Hepatocyte (in vitro differentiated cells): ENCODE measurements around the gene D2HGDH.

ENCODE experiments used
- CTCF ChIP-seq: fragments of 200-600 bp; sonication (generic); IDR thresholded peaks from 2 replicates; pipeline ENCODE4 v1.5.1; 2016; ENCODE audit warnings: antibody characterized with exemption, mild to moderate bottlenecking; ENCODE audit not compliant: poor library complexity
- EZH2 ChIP-seq: fragments of 200-600 bp; sonication (generic); IDR thresholded peaks from 2 replicates; pipeline ENCODE4 v1.6.1; 2016; ENCODE audit warnings: antibody characterized with exemption, mild to moderate bottlenecking, borderline replicate concordance

DNA sequence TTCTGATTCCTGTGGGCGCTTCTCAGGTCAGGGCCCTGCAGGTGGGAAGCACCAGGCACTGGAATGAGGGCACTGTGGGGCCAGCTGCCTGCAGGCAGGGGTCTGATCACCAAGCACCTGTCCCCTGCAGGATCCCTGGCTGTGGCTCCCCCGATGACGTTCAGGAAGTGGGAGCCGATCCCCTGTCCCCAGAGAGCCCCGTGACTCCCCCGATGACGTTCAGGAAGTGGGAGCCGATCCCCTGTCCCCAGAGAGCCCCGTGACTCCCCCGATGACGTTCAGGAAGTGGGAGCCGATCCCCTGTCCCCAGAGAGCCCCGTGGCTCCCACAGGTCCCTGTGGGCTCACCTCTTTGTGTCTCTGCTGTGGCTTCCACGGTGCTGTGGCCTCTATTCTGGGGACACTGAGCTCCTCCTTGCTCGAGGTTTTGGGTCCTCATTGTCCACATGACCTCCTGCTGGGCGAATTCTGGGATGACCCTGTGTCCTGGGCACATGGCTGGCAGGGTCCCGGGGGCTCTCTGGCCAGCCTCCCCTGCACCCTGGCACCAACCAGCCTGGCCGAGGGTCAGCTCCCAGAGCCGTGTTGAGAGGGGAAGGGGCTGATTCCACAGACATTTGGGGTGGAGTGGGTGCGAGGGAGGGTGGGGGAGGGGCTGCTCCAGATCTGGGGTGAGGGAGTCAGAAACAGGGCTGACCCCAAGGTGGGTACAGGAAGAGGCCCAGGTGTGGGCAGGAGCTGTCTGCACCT, 79.4 kb downstream of the D2HGDH start:
- TF ChIP-seq CTCF (no peak), EZH2 (no peak)
